Liver (tissue), 3 donors: ENCODE results near the gene VCAM1.

Source experiments
- CTCF ChIP-seq: fragments of 150-350 bp; IDR thresholded peaks from 2 replicates; pipeline ENCODE4 v1.5.1; 2017; ENCODE audit warnings: improper control_type of control experiment, low read depth, low read length; ENCODE audit not compliant: missing input control
- JUND ChIP-seq, 2 donors: IDR thresholded peaks; 2 replicates each; pipeline ENCODE4 v1.6.1; 2016; ENCODE audit warnings: antibody characterized with exemption in 2 of 2
- donor health status: healthy.
- donor health status: healthy.

GRCh38 chr1:100757946-100758345 is 38.4 kb downstream of the VCAM1 start:
- TF ChIP-seq CTCF (no peak), JUND (IDR thresholded peaks at IDR 0.05) (no peak)
